Adipose tissue (tissue), 3 donors: ENCODE data around the gene CLEC4A. TPM values are rescaled to one million over a fixed set of nuclear protein-coding genes. Genes with fewer than 3 reads are reported as not detected.
"Not testable (repeated sequence)": the region's sequence is repeated elsewhere in the genome, so short reads cannot be mapped to it uniquely, and the experiment has no call there.

Experiments used
- H3K27ac ChIP-seq: one replicate; pipeline ENCODE4 v1.5.1; 2013; ENCODE audit warnings: low read depth, low read length
- WGBS, 3 donors: extraction: QIAGEN DNeasy Blood & Tissue Kit; methylation state at CpG; one replicate each; pipeline ENCODE4 v1.1.7; 2013; 5-methylcytosine and 5-hydroxymethylcytosine counted together
- polyA plus RNA-seq, 3 donors: library from polyadenylated mRNA; stranded (reverse); fragments of 200-250 nt; gene quantifications; one replicate each; pipeline ENCODE4 v1.2.3, GENCODE V29; 2013
- donor health status: healthy with polysubstance abuse.
- donor health status: Bipolar disorder and iron deficiency.
- donor health status: healthy.

CLEC4A gene
- polyA plus RNA-seq, 3 donors = 0.89 to 2.8 (median 2.4) TPM

- H3K27ac ChIP-seq = not testable (repeated sequence)
- WGBS, 3 donors = 67 to 88% (median 81%) methylated on average over 2 of the region's 2 CpGs
These were observed 64.7 kb downstream of the CLEC4A start for GRCh38 chr12:8188088-8188487.

Other genes starting within 250 kb of the CLEC4A start
- gene SLC2A3, start 187.4 kb upstream of the CLEC4A start, polyA plus RNA-seq = 10 to 100 TPM in 2 of 3 donors, 1 to 10 TPM in 1; 4.3 to 79.4 (median 43.3) TPM
- 1 to 10 TPM; 4.8 to 8.7 (median 7.6) TPM for gene FOXJ2, start 90.9 kb upstream of the CLEC4A start, polyA plus RNA-seq
- gene C3AR1, start 57.3 kb upstream of the CLEC4A start, polyA plus RNA-seq = 10 to 100 TPM in 2 of 3 donors, 1 to 10 TPM in 1; 1.9 to 15.2 (median 14.5) TPM
- gene NECAP1, start 41.3 kb upstream of the CLEC4A start, polyA plus RNA-seq = 10 to 100 TPM; 17.8 to 23.8 (median 19.7) TPM
- gene ZNF705A, start 33.4 kb downstream of the CLEC4A start, polyA plus RNA-seq = not detected
- under 1 TPM in 2 of 3 donors, not detected in 1; 0.09 to 0.59 TPM for gene FAM90A1, start 104.0 kb downstream of the CLEC4A start, polyA plus RNA-seq